GM21825 (cell line): Measurements from ENCODE around the gene MRGPRX2.

ENCODE experiments used
- ATAC-seq: cut with Tn5 transposase; IDR thresholded peaks from one replicate; pipeline ENCODE4 v1.9.1; 2021; ENCODE audit warnings: mild to moderate bottlenecking, moderate library complexity; ENCODE audit not compliant: unreplicated experiment

MRGPRX2 gene

GRCh38 chr11:19076744-19077589, 16.4 kb upstream of the MRGPRX2 start:
- ATAC-seq = no peak

- no peak for ATAC-seq
Measured at GRCh38 chr11:19075636-19076035, 15.1 kb upstream of the MRGPRX2 start.

DNA sequence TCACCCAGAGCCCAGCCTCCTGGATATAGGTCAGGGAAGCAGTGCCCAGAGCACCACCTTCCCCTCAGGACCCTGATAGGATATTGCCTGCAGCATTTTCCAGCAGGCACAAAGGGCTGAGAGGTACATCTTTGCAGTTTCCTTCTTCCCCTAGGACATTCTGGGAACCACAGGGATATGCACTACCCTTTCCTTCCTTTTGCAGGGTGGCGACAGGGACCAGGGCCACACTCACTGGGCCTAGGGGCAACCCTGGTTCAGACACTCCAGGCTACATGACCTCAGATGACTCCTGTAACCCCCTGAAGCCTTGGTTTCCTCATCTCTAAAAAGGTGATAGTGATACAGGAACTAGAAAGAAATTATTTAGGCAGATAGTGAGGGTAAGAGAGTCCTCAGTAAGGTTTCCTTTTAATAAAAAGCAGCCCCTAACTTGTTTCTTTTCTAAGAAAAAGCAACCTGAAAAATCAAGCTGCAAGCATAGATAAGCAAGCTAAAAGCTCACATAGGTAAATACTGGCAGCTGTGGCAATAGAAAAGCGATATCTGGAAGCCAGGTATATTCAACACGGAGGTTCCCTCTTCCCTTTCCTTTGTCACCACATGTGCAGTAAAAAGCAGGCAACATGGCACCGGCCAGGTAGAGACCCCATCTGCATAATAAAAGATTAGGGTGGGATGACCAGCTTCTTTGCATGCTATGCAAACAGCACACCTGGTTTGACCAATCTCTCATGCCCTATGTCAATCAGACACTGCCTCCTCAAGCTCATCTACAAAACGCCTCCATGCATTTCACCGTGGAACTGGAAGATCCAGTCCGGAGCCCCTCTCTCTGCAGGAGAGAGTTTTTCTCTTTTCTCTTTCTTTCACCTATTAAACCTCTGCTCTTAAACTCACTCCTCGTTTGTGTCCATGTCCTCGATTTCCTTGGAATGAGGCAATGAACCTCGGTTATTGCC, 13.2 kb upstream of the MRGPRX2 start:
- ATAC-seq = no peak

GRCh38 chr11:19072464-19072863, 11.9 kb upstream of the MRGPRX2 start:
- no peak for ATAC-seq

DNA sequence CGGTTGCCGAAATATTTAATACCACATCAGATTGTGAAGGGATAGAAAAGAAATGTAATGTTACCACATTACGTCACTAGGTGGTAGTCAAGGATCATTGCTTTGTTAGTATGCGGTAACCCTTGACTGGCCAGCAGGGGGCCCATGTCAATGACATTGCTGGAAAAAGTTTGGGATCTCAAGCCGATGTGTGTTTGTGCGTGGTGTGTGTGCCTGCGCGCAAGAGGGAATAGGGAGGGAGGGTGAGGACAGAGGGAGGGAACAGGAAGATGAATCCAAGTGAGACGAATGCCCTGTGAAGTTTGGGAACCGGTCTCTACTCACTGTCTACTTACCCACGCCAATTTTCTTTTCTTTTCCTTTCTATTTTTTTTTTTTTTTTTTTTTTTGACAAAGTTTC, 10.7 kb upstream of the MRGPRX2 start:
- ATAC-seq = peak; percentile 98

DNA sequence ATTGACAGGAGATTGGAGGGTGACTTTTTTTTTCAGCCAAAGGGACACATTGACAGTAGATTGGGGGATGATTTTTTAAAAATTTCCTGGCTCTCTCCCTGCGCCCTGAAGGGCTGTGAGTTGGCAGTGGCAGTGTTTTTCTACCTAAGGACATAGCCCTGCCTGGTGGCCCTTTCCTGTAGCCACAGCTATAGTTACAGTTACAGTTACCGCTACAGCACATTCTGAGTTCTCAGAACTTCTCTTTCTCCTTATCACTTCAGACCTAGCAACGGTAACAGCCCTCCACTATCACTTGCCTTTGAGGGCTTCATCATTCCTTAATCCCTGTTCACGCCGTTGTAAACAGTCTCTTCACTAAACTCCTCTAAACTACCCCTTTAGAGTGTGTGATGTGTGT, 684 bp downstream of the MRGPRX2 start:
- no peak for ATAC-seq

DNA sequence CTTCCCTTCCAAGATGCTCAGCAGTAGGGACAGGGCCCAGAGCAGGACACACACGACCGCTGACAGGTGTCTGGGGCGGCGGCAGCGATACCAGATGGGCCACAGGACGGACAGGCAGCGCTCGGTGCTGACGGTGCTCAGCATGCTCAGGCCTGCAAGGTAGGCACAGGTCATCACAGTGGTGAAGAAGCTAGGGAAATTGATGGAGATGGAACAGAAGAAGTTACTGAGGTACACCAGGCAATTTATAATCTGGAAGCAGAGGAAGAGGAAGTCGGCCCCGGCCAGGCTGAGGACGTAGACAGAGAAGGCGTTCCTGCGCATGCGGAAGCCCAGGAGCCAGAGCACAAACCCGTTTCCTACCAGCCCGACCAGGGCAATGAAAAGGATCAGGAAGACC, 4.6 kb downstream of the MRGPRX2 start:
- no peak for ATAC-seq

GRCh38 chr11:19055016-19055415, 5.5 kb downstream of the MRGPRX2 start:
- no peak for ATAC-seq

DNA sequence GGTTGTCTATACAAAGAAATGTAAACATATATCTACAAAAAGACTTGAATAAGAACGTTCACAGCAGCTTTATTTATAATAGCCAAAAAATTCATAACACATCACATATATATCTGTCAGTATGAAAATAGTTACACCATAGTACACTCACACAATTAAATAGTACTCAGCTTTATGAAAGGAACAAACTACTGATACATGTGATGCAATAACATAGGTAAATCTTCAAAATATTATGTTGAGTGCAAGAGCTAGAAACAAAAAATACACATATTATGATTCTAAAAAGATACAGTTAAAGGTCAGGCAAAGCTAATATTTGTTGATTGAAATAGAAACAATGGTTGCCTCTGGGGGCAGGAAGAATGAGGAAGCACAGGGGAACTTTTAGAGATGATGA, 6.6 kb downstream of the MRGPRX2 start:
- no peak for ATAC-seq

DNA sequence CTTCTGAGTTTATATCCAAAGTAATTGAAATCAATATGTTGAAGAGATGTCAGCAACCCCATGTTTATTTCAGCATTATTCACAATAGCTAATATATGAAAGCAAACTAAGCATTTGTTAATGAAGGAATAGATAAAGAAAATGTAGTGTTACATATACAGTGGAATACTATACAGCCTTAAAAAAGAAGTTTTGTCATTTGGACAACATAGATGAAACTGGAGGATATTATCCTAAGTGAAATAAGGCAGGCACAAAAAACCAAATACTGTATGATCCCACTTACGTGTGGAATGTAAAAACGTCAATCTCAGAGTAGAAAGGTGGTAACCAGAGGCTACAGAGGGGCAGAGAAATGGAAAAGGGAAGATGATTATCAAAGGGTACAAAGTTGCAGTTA, 10.2 kb downstream of the MRGPRX2 start:
- ATAC-seq = no peak

- ATAC-seq = no peak
Measured at GRCh38 chr11:19049351-19049750, 11.2 kb downstream of the MRGPRX2 start.

DNA sequence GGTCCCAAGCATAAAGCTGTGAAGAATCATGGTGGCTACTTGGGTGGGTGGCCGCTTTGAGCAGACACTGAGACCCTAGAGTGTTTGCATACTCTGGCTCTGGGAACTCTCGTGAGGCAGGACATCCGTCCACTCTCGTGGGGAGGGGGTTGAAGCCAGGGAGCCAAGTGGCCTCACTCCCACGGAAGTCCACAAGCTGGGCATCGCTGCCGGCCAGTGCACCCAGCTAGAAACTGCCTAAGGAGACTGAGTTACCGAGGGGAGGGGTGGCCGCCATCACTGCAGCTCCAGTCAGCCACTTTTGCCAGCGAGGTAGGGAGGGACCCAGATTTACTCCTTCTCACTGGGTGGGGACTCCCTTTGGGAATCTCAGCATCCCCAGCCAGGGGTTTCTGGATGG, 20.5 kb downstream of the MRGPRX2 start:
- no peak for ATAC-seq

GRCh38 chr11:19039409-19039808, 21.1 kb downstream of the MRGPRX2 start:
- no peak for ATAC-seq

DNA sequence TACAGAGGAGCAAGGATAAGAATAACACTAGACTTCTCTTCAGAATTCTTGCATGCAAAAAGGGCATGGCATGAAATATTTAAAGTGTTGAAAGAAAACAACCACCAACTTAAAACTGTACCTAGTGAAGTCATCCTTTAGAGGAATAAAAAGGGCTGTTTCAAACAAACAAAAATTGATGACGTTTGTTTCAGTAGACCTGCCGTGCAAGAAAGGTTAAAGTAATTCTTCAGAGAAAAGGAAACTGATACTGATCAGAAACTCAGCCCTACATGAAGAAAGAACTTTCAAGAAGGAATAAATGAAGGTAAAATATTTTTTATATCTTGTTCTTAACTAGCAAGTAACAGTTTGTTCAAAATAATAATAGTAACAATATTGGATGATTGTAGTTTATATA, 27.5 kb downstream of the MRGPRX2 start:
- no peak for ATAC-seq

DNA sequence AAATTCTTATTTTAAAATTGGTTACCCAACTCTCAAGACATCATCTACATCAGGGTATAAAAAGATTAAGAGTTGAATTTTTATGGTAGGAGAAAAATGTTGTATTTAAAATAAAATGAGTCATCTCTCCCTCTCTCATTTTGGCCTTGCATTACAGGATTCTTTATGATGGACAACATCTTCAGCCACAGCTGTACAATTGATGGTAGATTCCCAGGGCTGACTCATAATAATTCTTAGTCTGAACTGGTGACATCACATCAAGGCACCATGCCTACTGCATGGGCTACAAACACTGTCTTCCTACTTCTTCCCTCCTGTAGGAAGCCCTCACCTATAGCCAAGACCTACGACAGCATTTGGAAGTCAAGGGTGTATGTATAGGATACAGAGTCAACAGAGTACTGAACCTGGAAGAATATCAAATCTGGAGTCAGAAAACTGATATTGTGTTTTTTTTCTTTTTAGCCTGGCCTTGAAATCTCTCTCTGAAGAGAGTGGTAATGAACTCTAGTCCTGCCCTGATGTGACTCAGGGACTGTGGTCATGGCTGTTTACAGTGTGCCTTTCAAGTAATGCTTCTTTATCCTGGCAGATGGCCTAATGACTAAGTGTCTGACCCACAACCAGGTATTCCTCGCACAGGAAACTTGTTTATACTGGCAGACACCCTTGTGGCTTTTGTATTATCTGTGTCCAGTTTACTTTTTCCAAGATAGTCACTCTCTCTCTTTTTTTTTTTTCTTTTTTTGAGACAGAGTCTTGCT, 32.5 kb downstream of the MRGPRX2 start:
- no peak for ATAC-seq

GRCh38 chr11:19026862-19027261, 33.7 kb downstream of the MRGPRX2 start:
- ATAC-seq = no peak

- ATAC-seq = no peak
Measured at GRCh38 chr11:19025481-19026406, 34.8 kb downstream of the MRGPRX2 start.

DNA sequence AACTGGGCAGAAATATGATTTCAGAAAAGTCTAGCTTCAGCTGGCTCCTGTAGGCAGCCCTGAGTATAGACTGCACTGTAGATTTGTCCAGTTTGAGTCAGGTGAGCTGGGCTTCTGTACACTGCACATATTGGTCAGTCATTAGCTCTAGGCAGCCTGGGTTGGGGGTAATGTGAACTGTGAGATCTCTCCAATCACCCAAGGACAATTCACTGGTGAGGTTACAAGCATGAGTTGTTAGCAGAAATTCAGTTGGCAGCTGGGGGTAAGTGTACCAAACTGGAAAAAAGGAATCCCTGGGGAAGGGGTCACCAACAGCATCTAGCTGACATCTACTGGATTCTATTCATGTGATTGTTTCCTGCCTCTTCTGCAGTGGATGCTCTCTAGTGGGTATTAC, 39.7 kb downstream of the MRGPRX2 start:
- no peak for ATAC-seq

- no peak for ATAC-seq
Measured at GRCh38 chr11:19018901-19019300, 41.6 kb downstream of the MRGPRX2 start.
